HG03175 (cell line): ENCODE data around the gene GDPGP1.
"Not testable (repeated sequence)": the region's sequence is repeated elsewhere in the genome, so short reads cannot be mapped to it uniquely, and the experiment has no call there.

Experiments
- ATAC-seq: cut with Tn5 transposase; IDR thresholded peaks from one replicate; pipeline ENCODE4 v1.9.1; 2021; ENCODE audit warnings: mild to moderate bottlenecking, moderate library complexity; ENCODE audit not compliant: unreplicated experiment

Gene GDPGP1

GRCh38 chr15:90234096-90234988 lies at the start of gene GDPGP1:
Gene GDPGP1 (plus strand): TSS chr15:90234209. CDS start chr15:90240909, 6,700 bp downstream.
- peak; percentile 58 for ATAC-seq

GRCh38 chr15:90184786-90185704 lies 49.0 kb upstream of the GDPGP1 start:
- peak; percentile 79 for ATAC-seq

GRCh38 chr15:90187257-90187868 lies 46.6 kb upstream of the GDPGP1 start:
- no peak for ATAC-seq

- not testable (repeated sequence) for ATAC-seq
Measured at GRCh38 chr15:90188065-90188464, 45.9 kb upstream of the GDPGP1 start.

- ATAC-seq: no peak
Measured at GRCh38 chr15:90188914-90189748, 44.9 kb upstream of the GDPGP1 start.

GRCh38 chr15:90189781-90190467 lies 44.1 kb upstream of the GDPGP1 start:
- no peak for ATAC-seq

GRCh38 chr15:90190606-90191343 lies 43.2 kb upstream of the GDPGP1 start:
- ATAC-seq: peak; percentile 58

GRCh38 chr15:90191344-90191687 lies 42.7 kb upstream of the GDPGP1 start:
- ATAC-seq: peak; percentile 26

GRCh38 chr15:90191794-90192509 lies 42.1 kb upstream of the GDPGP1 start:
- ATAC-seq: peak; percentile 70

- ATAC-seq: no peak
Measured at GRCh38 chr15:90192961-90193786, 40.8 kb upstream of the GDPGP1 start.

GRCh38 chr15:90194655-90195054 lies 39.4 kb upstream of the GDPGP1 start:
- no peak for ATAC-seq

GRCh38 chr15:90200534-90201129 lies 33.4 kb upstream of the GDPGP1 start:
- peak; percentile 17 for ATAC-seq

- peak; percentile 73 for ATAC-seq
Measured at GRCh38 chr15:90201130-90201943, 32.7 kb upstream of the GDPGP1 start, which contains the start of gene SEMA4B. Gene SEMA4B (plus strand): TSS chr15:90201330. CDS start chr15:90201579, 249 bp downstream.

GRCh38 chr15:90201944-90202375 lies 32.0 kb upstream of the GDPGP1 start:
- no peak for ATAC-seq

GRCh38 chr15:90202929-90203328 lies 31.1 kb upstream of the GDPGP1 start:
- ATAC-seq: no peak

- ATAC-seq: no peak
Measured at GRCh38 chr15:90203473-90203872, 30.5 kb upstream of the GDPGP1 start.
